Mucosa of stomach (tissue), 1 donor: ENCODE measurements around the gene CABLES1.
"Not testable (repeated sequence)": the region's sequence is repeated elsewhere in the genome, so short reads cannot be mapped to it uniquely, and the experiment has no call there.

Source experiments
- H3K27me3 ChIP-seq: one replicate; pipeline ENCODE4 v1.7.0; 2013; ENCODE audit warnings: mild to moderate bottlenecking, low read length; ENCODE audit not compliant: control insufficient read depth, insufficient read depth
- H3K36me3 ChIP-seq: one replicate; pipeline ENCODE4 v1.7.0; 2013; ENCODE audit warnings: low read length; ENCODE audit not compliant: control insufficient read depth, insufficient read depth
- H3K4me1 ChIP-seq: one replicate; pipeline ENCODE4 v1.7.0; 2013; ENCODE audit warnings: mild to moderate bottlenecking, low read length; ENCODE audit not compliant: control insufficient read depth, insufficient read depth
- H3K4me3 ChIP-seq: one replicate; pipeline ENCODE4 v1.7.0; 2013; ENCODE audit warnings: low read length
- H3K9ac ChIP-seq: one replicate; pipeline ENCODE4 v1.7.0; 2013; ENCODE audit warnings: mild to moderate bottlenecking, low read length, moderate library complexity
- H3K9me3 ChIP-seq: one replicate; pipeline ENCODE4 v1.7.0; 2013; ENCODE audit warnings: mild to moderate bottlenecking, low read length, moderate library complexity; ENCODE audit not compliant: control insufficient read depth
- donor health status: Pancreatic carcinoma.

Gene CABLES1

DNA sequence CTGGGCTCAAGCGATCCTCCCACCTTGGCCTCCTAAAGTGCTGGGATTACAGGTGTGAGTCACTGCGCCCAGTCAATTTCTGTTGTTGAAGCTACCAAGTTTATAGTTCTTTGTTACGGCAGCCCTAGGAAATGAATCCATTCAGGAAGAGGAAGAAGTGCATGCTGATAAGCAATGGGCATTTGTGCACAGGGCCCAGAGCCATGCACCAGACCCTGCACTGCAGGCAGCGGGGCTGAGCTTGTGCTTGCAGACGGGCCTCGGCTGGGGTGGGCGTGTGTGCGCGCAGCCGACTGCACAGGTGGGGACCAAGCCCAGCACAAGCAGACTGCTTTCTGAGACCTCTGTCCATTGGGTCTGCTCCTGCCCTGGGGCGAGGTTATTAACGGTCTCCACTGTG is 144.6 kb downstream of the CABLES1 start:
- no peaks in the 10 kb centered on the region for H3K9me3 ChIP-seq
- H3K36me3 ChIP-seq: no peaks in the 10 kb centered on the region
- peaks cover 10% of the 10 kb centered on the region for H3K4me1 ChIP-seq
- H3K9ac ChIP-seq: no peak overlapping the region
- no peaks in the 10 kb centered on the region for H3K27me3 ChIP-seq
- H3K4me3 ChIP-seq: no peak overlapping the region

DNA sequence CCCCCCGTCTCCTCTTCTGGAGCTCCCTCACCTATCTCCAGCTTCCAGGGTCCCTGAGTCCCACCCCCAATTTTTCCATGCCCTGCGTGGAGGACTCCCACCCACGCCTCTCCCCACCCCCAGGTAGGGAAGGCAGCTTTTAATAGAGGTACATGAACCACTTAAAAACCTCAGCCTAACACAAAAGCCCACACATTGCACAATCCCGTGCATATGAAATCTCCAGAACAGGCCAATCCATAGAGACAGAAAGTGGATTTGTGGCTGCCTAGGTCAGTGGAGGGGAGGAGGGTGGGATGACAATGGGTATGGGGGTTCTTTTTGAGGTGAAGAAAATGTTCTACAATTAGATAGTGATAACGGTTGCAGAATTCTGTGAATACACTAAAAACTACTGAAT is 145.6 kb downstream of the CABLES1 start:
- no peak overlapping the region for H3K4me3 ChIP-seq
- peaks cover 10% of the 10 kb centered on the region for H3K4me1 ChIP-seq
- H3K9ac ChIP-seq: no peak overlapping the region
- no peaks in the 10 kb centered on the region for H3K27me3 ChIP-seq
- H3K9me3 ChIP-seq: no peaks in the 10 kb centered on the region
- no peaks in the 10 kb centered on the region for H3K36me3 ChIP-seq

DNA sequence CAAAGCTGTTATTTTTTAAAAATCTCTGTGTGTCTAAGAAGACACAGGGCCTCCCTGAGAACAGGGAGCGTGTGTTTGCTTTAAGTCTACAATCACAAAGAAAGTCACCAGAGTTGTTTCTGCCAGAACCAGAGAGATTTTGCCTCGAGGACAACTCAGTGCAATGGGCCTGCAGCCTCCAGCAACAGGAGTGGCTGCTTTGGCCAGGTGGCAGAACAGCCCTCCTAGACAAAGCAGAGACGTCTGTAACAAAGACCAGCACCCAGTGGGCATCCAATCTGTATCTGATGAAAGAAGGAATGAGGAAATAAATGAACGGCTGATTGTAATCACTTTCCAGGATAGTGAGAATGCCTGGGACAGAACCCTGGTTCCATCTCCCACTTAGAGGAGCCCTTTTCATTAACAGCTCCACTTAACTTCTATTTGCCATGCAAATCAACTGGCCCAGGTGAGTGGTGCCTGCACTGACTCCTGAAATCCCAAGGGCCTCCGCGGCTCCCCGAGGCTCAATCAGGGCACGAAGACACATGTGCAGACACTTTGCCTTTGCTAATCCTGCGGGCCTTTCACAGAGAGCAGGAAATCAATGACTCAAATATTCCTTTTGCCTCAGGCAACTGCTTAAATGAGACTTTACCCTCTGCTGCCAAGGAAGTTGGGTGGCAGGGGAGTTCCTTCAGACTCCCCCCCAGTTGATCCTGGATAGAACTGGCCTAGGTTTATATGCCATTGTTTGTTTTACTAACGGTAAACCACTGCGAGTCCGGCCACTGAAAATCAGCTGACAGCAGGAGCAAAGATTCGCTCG is 146.5 kb downstream of the CABLES1 start:
- Histone ChIP-seq H3K27me3 (no peaks in the 10 kb centered on the region), H3K4me1 (peaks cover 10% of the 10 kb centered on the region), H3K36me3 (no peaks in the 10 kb centered on the region), H3K9me3 (no peaks in the 10 kb centered on the region), H3K9ac (no peak overlapping the region), H3K4me3 (no peak overlapping the region)

DNA sequence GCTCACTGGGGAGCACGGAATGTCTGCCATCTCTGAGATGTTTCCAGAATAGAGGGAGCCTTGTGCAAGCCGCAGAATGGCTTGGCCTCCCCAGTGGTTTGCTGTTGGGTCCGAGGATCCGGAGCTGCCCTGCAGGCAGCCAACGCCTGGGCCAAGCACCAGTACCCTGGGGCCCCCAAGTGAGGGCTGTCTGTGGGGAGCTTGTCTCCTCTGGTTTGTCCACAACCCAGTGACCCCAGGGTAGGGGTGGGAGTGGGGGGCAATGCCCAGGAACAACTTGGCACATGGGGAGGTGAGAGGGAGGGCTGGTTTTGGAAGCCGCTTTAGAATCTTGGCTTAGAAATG is 147.1 kb downstream of the CABLES1 start:
- no peaks in the 10 kb centered on the region for H3K9me3 ChIP-seq
- H3K27me3 ChIP-seq: no peaks in the 10 kb centered on the region
- no peak overlapping the region for H3K4me3 ChIP-seq
- H3K36me3 ChIP-seq: no peaks in the 10 kb centered on the region
- H3K9ac ChIP-seq: no peak overlapping the region
- H3K4me1 ChIP-seq: peaks cover 10% of the 10 kb centered on the region

DNA sequence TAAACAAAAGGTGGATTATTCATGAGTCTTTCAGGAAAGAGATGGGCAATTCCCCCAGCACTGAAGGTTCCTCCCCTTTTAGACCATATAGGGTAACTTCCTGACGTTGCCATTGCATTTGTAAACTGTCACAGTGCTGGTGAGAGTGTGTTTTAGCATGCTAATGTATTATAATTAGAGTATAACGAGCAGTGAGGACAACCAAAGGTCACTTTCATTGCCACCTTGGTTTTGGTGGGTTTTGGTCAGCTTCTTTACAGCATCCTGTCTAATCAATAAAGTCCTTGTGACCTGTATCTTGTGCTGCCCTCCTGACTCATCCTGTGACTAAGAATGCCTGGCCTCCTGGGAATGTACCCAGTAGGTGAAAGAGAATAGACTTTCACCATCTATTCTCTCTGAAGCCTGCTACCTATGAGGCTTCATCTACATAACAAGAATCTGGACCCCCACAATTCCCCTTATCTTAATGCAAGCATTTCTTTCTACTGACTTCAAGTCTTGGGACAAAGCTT is 148.7 kb downstream of the CABLES1 start:
- Histone ChIP-seq H3K9me3 (no peaks in the 10 kb centered on the region), H3K4me3 (no peak overlapping the region), H3K4me1 (peaks cover 10% of the 10 kb centered on the region), H3K36me3 (no peaks in the 10 kb centered on the region), H3K9ac (no peak overlapping the region), H3K27me3 (no peaks in the 10 kb centered on the region)

DNA sequence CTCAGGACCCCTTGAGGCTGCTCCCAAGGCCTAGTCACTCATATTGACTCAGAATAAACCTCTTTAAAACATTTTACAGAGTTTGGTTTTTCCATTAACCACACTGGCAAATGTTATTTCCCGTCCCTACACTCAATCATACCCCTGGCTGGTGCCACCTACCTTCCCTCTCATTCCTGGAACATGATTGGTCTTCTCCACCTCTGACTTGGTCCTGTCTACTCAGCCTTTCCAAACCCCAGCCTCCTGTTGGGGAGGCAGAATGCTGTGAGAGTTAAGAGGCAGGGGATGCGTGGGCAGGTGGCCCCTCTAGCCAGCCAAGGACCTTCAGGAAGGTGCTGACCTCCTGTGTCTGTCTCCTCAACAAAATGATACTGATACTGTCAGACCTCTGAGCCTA is 149.3 kb downstream of the CABLES1 start:
- H3K36me3 ChIP-seq: no peaks in the 10 kb centered on the region
- no peak overlapping the region for H3K4me3 ChIP-seq
- H3K27me3 ChIP-seq: no peaks in the 10 kb centered on the region
- H3K9me3 ChIP-seq: no peaks in the 10 kb centered on the region
- H3K9ac ChIP-seq: no peak overlapping the region
- peaks cover 10% of the 10 kb centered on the region for H3K4me1 ChIP-seq

DNA sequence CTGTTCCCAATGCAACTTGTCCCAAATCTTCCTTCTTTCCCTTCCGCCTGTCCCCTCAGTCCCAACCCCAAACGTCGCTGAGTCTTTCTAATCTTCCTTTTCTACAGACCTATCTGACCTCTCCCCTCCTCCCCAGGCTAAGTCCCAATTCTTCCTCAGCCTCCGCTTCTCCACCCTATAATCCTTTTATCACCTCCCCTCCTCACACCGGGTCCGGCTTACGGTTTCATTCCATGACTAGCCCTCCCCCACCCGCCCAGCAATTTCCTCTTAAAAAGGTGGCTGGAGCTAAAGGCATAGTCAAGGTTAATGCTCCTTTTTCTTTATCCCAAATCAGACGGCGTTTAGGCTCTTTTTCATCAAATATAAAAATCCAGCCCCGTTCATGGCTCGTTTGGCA is 150.3 kb downstream of the CABLES1 start:
- not testable (repeated sequence) for H3K4me1 ChIP-seq, H3K4me3 ChIP-seq, H3K27me3 ChIP-seq, H3K9ac ChIP-seq, H3K9me3 ChIP-seq, H3K36me3 ChIP-seq

DNA sequence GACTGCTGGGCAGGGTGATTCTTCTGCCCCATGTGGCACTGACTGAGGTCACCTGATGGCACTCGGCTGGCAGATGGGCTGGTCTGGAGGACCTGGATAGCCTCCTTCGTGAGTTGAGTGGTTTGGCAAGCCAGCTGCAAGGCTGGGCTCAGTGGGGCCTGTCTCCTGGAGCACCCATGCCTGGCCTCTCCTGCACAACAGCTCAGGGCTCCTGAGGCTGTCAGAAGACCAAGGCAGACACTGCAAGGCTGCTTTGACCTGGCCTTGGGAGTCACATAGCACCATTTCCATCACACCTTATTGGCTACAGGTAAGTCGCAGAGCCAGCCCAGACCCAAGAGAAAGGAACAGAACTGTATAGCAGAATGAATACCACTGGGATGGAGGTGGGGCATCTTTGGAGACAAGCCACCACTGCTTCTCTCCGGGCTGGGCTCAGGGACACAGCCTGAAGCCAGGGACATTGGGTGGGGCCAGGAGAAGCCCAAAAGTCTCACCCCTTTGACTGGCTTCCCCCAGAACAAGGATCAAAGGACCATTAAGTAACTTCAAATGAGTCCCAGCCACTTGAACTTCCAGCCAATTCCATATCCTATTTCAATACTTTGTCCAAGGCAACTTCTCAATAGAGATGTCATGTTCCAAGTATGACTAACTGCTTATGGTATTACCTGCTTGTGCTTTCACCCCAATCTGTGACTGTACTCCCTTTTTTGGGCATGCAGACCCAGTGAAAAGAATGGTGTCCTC is 156.3 kb downstream of the CABLES1 start:
- Histone ChIP-seq H3K4me3 (no peak overlapping the region), H3K9ac (no peak overlapping the region), H3K36me3 (no peaks in the 10 kb centered on the region), H3K9me3 (no peaks in the 10 kb centered on the region), H3K27me3 (no peaks in the 10 kb centered on the region), H3K4me1 (no peaks in the 10 kb centered on the region)

DNA sequence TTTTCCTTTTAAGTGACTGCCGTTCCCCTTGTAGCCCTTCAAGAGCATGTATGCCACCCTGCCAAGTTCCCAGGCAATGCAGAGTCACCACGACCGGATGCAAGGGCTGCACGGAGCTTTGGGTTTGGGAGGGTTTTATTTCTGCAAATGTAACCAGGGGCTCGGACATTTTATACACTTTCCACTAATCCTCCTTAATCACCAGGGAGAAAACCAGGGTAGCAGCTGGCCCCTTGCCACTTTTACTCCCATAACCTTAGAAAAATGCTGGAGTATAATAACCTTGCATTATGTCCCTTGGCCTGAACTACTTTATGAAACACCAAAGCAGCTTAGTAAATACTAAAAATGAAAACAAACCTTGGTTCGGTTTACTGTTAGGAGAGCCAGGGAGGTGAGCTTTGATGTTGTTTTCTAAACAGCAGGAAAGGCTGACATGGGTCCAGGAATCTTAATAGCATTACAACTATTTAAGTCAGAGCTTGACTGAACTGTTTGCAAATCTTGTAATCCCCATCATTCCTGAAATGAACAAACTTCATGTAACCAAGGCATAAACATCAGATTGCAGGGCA is 165.0 kb downstream of the CABLES1 start:
- no peaks in the 10 kb centered on the region for H3K36me3 ChIP-seq
- H3K9ac ChIP-seq: no peak overlapping the region
- no peaks in the 10 kb centered on the region for H3K9me3 ChIP-seq
- no peaks in the 10 kb centered on the region for H3K27me3 ChIP-seq
- no peaks in the 10 kb centered on the region for H3K4me1 ChIP-seq
- H3K4me3 ChIP-seq: no peak overlapping the region

DNA sequence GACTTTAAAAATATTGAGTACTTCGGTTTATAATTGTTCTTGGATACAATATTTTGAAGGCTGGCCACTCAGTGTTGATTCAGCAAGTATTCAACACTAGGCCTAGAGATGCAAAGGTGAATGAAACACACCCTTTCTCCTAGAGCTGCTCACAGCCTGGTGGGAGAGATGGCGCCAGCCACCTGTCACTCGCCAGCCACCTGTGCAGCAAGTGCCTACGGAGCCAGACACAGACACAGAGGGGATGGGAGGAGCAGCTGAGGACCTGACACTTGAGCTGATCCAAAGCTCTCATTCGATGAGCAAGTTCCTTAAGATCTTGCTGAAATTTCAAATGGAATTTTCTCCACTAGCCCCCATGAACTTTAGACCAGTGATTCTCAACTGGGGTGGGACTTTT is 166.7 kb downstream of the CABLES1 start:
- no peaks in the 10 kb centered on the region for H3K9me3 ChIP-seq
- H3K4me1 ChIP-seq: no peaks in the 10 kb centered on the region
- H3K36me3 ChIP-seq: no peaks in the 10 kb centered on the region
- H3K4me3 ChIP-seq: no peak overlapping the region
- no peaks in the 10 kb centered on the region for H3K27me3 ChIP-seq
- H3K9ac ChIP-seq: no peak overlapping the region

DNA sequence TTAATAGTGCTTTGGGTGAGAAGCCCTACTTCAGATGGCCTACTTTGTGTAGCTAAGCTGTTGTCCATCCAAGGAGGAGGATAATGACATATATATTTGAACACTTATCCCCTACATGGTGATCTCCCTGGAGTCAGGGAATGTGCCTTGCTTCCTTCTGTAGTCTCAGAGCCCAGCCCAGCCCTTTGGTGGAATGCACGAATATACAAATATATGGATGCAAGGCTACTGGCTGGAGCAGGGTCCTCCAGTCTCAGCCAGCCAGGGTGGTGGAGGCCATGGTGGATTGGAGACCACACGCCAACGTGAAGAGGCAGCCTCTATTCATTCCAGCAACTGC is 167.2 kb downstream of the CABLES1 start:
- Histone ChIP-seq H3K4me1 (no peaks in the 10 kb centered on the region), H3K36me3 (no peaks in the 10 kb centered on the region), H3K4me3 (no peak overlapping the region), H3K27me3 (no peaks in the 10 kb centered on the region), H3K9ac (no peak overlapping the region), H3K9me3 (no peaks in the 10 kb centered on the region)

DNA sequence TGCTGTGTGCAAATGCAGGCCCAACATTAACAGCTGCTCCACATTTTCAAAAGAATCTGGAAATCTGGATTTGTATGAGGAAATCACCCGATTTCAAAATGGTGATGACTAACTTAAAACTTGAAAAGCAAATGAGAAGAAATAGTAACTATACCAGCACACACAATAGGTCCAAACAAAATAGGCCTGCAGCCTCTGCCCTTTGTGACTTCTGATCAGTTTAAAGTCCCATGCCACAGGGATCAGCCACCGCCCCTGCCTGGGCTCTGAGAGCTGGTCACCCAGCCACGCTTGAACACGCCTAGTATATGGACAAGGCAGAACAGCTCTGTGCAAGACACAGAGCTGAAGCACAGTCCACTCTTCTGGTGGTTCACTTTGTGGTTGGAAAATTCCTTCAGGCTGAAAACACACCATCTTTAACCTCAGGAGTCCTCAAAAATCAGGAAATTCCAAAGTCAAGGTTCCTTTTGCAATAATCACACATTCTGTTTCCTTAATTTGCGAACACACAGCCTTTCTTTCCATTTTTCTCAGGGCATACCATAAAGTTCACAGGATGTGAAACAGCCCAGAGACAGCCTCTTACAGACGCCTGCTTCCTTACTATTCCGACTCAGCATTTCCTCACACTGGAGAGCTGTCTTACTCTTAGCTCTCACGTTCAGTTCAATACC is 167.7 kb downstream of the CABLES1 start:
- no peak overlapping the region for H3K4me3 ChIP-seq
- H3K27me3 ChIP-seq: no peaks in the 10 kb centered on the region
- H3K36me3 ChIP-seq: no peaks in the 10 kb centered on the region
- no peaks in the 10 kb centered on the region for H3K4me1 ChIP-seq
- H3K9ac ChIP-seq: no peak overlapping the region
- no peaks in the 10 kb centered on the region for H3K9me3 ChIP-seq
